HepG2 (cell line): ENCODE measurements around the gene SRD5A2.

Source experiments
- BCL3 ChIP-seq: sonication (generic); formaldehyde crosslinking; IDR thresholded peaks from 2 replicates; pipeline ENCODE4 v1.5.1; 2020; ENCODE audit warnings: mild to moderate bottlenecking, missing genetic modification reagents, moderate library complexity
- CAMTA2 ChIP-seq: sonication (generic); formaldehyde crosslinking; IDR thresholded peaks from 2 replicates; pipeline ENCODE4 v1.4.0; 2020; ENCODE audit warnings: mild to moderate bottlenecking, missing genetic modification reagents, borderline replicate concordance
- FOXK1 ChIP-seq: sonication (generic); formaldehyde crosslinking; IDR thresholded peaks from 2 replicates; pipeline ENCODE4 v1.4.0; 2020; ENCODE audit warnings: low read depth, missing genetic modification reagents, borderline replicate concordance
- FUBP1 ChIP-seq: sonication (generic); formaldehyde crosslinking; IDR thresholded peaks from 2 replicates; pipeline ENCODE4 v1.5.1; 2020; ENCODE audit warnings: missing genetic modification reagents, mild to moderate bottlenecking, borderline replicate concordance
- PREB ChIP-seq: sonication (generic); formaldehyde crosslinking; IDR thresholded peaks from 2 replicates; pipeline ENCODE4 v1.4.0; 2020; ENCODE audit warnings: missing genetic modification reagents

- no peak for TF ChIP-seq FOXK1
- no peak for TF ChIP-seq BCL3 (CRISPR knock-in tag)
- TF ChIP-seq PREB (CRISPR knock-in tag): no peak
- TF ChIP-seq FUBP1 (CRISPR knock-in tag): no peak
- TF ChIP-seq CAMTA2 (CRISPR knock-in tag): no peak
These were observed 56.8 kb downstream of the SRD5A2 start for GRCh38 chr2:31523871-31524492.
